Measurements from ENCODE around the gene CCDC157.
"Not testable (repeated sequence)": the region's sequence is repeated elsewhere in the genome, so short reads cannot be mapped to it uniquely, and the experiment has no call there.

CCDC157 gene

DNA sequence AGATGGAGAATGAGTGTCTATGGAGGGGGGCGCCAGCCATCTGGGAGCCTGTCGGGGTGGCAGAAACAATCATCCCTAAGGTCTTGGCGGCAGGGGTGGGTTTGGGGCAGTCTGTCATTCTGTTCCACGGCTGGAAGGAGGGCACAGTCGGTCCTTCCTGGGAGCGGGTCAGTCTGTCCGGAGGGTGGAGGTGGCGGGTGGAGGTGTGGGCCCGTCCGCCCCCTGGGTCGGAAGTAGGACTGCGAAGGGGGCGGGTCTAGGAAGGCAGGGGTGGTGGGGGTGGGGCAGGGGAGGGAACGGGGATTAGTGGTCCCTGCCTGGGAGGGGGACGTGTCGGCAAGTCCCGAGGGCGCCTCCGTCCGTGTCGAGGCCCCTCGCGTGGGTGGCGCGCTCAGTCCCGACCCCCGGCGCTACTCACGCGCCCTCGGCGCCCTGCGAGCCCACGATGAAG, 30.5 kb upstream of the CCDC157 start:
- DNase-seq = no peak

DNA sequence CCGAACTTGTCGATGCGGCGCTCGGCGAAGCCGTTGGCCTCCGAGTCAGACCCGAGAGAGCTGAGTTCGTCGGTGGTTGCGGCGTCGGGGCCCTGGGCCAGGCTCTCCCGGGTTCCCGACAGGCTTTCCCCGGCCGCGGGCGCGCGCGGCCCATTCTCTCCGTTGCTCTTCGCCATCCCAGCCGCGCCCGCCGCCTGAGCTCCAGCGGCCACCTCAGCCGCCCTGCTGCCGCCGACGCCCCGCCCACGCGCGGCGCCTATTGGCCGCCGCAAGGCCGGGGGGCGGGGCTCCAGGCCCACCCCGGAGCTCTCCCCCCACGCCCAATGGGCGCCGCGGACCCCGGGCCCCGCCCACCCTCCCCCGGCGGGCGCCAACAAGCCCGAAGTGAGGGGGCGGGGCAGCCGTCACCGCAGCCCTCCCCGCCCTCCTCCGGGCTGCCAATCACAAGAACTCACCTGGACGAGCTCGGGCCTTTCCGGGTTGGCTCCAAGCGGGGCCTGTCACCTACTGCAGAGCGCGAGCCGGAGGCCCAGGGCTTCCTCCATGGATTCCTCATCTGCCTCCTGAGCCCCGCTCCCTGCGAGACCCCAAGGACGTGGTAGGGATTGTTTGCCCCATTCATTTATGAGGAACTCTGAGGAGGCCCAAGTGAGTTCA, 30.0 kb upstream of the CCDC157 start, which contains the start of gene TBC1D10A:
Gene TBC1D10A, minus strand, starts transcription at position 236 of the 657 bp plus-strand sequence. Its CDS starts 60 bp downstream, at position 176.
- peak; percentile 94 for DNase-seq

- DNase-seq = no peak
These were observed 28.9 kb upstream of the CCDC157 start for GRCh38 chr22:30327864-30328345.

DNA sequence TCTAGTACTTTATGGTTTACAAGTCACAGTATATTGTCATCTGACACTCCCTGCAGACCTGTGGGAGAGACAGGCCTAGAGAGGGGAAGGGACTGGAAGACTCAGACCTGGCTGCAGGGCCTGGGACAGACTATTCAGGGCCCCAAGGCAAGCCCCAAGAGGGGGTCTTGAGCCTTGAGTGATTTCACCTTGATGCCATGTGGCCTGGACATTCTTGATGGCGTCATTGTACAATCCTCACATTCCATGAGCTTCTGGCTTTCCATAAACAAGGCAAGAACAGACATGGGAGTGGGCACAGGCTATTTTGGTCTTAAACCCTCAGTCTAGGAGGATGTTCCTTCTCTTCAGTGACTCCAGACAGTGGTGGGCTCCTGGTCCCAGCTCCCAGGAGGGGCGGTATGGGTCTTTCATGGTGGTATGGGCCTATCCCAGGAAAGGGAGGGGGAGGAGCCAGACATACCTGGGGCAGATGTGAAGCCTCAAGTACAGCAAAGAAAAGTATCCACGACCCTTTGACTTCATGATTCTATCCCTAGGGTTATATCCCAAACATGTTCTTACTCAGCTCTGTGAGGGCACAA, 28.2 kb upstream of the CCDC157 start:
- no peak for DNase-seq

GRCh38 chr22:30332551-30332950, 24.3 kb upstream of the CCDC157 start:
- no peak for DNase-seq

DNA sequence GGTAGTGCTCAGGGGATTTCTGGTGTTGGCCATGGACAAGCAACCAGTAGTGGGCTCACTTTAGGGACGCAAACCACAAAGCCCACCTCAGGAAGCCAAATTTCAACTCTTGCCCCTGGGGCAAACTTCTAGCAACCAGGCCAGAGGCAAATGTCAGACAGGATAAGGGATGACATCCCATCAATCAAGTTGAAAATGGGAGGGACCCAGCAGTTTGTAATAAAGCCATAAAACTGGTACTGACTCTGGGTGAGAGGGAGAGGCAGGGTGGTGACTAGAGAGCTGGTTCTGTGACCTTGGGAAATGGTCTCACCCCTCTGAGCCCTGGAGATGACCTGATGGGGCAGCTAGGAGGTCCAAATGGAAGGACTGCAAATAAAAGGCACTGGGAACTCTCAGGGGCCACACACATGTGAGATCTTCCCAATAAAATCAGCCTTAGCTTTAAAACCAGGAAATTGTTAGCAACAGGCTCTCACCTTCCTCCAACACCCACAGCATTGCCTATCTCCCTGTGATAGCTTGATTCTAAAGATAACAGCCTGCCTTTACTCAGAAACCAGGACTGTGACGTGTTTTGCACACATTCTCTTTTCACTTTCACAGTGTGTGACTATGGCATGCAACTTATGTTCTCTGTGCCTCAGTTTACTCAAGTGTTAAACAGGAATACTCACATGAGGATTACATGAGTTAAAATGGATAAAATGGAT, 23.7 kb upstream of the CCDC157 start:
- no peak for DNase-seq

GRCh38 chr22:30333707-30334087, 23.1 kb upstream of the CCDC157 start:
- peak; percentile 56 for DNase-seq

DNA sequence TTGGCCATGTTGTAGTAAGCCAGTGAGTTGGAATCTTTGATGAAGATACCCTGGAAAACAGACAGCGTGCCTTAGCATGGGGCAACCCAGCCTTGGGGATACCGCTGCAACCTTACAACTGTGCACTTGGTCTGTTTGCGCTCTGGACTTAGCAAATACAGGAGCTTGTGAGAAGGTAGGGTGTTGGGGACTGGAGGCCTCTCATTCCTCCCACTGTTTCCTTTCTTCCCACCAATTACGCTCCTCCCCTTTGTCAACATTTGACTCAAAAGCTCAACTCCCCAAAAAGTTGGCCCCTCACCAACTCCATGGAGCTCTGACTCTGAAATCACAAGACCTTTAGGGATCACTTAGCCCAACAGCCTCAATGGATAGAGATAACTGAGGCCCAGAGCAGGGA, 22.2 kb upstream of the CCDC157 start:
- no peak for DNase-seq

- DNase-seq = peak; percentile 14
These were observed 21.6 kb upstream of the CCDC157 start for GRCh38 chr22:30335236-30335635.

DNA sequence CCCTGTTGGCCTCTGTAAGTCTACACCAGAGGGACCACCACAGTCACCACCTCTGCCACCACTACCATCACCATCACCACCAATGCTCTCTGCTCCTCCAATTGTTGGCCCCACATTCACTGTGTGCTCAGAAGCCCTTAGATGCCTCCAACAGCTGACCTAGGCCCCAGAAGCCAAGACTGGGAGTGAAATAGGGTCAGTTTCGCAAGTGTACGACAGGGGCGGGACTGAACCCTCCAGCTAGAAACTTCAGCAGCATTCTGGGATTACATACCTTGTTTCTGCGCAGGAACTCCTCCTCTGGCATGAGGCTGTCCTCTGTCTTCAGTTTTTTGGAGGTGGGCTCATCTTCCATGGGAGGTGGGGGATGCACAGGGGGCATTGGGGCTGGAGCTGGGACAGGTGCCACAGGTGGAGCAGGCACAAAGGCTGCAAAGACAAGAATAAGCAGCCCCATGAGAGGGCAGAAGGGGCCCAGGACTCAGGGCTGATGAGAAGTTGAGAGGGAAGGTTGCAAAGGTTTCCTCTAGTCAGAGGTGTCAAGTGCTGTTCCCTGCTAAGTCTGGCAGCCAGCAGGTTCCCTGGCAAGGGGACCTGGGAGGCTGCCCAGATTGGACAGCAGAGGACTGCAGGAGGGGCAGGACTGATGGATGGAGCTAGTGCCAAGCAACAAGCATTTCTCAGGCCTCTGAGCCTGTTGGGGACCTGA, 19.9 kb upstream of the CCDC157 start:
- DNase-seq = no peak

DNA sequence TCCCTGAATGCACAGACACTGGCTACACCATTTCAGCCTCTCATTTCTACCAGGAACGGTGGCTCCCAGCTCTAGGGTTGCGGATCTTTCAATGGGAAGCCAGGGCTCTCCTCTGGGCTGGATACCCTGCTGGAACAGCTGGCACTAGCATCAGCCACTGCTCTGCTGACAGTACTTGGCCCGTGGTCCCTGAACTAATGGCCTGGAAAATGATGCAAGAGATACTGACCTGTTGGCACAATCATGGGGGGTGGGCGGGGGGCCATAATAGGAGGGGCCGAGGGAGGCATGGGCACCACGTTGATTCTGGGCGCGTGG, 19.4 kb upstream of the CCDC157 start:
- no peak for DNase-seq

DNA sequence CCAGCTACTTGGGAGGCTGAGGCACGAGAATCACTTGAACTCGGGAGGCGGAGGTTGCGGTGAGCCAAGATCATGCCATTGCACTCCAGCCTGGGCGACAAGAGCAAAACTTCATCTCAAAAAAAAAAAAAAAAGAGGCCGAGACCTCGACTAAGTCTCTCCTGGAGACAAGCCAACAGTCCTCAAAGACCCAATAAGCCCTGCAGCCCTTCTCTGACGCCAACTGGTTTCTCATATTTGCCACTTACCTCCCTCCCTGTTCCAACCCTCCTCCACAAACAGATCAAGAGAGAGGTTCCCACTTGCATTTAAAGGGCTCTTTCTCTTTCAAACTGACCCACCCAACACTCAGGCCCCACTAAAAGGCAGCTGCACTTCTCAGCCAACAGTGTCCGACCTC, 18.5 kb upstream of the CCDC157 start:
- not testable (repeated sequence) for DNase-seq

DNA sequence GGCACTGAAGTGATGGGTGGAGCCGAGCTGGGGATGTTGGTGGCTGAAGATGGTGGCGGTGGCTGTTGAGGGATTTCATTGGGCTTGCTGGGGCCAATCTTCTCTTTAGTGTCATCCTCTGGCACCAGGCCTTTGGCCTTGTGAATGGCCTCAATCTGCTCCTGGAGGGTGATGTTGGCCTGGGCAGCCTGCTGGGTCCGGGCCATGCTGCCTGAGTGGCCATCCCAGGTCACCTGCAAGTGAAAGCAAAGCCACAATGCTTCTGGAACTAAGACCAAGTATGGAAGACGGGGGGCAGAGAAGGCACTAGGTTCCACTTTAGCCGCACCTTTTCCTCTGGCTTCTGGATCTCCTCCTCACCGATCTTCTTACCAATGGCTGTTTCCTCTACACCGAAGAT, 18.0 kb upstream of the CCDC157 start:
- no peak for DNase-seq

- no peak for DNase-seq
These were observed 15.7 kb upstream of the CCDC157 start for GRCh38 chr22:30340911-30341685.

DNA sequence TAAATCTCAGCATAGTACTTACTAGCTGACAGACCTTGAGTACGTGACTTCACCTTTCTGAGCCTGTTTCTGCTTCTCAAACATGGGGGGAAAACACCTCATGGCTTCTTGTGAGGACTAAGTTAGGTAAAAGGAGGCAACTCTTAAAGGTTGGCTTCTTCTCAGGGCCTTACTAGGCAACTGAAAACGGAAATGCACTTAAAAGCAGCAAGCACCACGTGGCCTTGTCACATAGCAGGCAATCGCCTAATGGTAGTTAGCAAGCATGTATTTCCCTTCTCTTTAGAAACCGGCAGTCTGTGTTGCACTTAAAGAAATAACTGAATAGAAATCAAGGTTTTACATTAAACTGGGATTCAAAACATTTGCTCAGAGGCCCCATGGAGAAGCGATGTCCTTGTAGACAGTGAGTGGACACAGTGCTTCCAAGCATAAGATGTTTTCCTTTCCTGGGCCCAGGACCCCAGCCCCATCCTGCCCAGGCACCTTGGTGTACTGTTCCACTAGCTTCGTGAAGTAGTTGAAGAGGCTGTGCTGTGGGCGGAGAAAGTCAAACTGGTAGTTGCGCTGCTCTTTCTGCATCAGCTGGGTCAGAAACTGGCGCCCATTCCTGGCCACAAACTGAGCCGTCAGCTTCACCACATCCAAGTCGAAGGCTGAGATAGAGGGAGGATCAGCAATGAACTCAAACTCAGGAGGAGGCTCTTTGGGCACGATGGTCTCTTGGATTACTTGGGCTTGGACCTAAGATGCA, 12.2 kb upstream of the CCDC157 start:
- peak; percentile 70 for DNase-seq

DNA sequence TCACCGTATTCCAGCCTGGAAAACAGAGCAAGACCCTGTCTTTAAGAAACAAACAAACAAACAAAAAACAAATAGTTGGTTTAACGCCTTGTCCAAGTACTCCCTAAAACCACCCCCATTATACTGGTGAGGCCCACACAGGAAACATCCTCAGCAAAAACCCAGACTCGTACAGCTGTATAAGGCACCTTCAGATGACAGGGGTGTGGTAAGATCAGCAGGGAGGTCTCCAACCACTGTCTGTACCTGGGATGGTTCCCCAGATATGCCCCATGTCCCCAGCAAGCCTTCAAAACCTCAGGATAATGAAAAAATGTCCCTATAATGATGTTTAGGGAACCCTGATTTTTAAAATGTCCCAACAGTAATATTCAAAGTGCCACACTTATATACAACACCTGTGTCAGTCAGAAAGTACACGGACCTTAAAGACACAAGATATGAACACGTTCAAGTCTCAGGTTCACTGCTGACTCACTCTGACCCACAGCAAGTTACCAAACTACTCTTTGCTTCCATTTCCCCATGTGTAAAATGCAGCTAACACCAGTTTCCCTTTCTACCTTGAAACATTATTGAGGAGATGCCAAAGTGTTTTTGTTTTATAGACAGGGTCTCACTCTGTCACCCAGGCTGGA, 9.4 kb upstream of the CCDC157 start:
- peak; percentile 20 for DNase-seq

- peak; percentile 25 for DNase-seq
These were observed 8.4 kb upstream of the CCDC157 start for GRCh38 chr22:30348404-30348803.

GRCh38 chr22:30348809-30349208, 8.0 kb upstream of the CCDC157 start:
- no peak for DNase-seq

GRCh38 chr22:30351226-30351625, 5.6 kb upstream of the CCDC157 start:
- no peak for DNase-seq

DNA sequence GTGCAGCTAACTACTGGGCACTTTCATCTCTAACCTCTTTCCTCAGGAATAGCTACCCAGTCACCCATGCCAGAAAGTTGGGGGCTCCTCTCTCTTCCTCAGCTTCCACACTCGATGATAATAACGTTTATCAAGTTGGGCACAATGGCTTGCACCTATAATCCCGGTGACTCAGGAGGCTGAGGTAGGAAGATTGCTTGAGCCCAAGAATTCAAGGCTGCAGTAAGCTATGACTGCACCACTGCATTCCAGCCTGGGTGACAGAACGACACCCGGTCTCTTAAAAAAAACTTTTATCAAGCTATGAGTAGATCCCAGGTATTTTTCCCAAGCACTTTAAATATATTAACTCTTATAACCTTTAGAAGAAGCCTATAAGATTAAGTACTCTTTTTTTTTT, 2.2 kb upstream of the CCDC157 start:
- DNase-seq = no peak

DNA sequence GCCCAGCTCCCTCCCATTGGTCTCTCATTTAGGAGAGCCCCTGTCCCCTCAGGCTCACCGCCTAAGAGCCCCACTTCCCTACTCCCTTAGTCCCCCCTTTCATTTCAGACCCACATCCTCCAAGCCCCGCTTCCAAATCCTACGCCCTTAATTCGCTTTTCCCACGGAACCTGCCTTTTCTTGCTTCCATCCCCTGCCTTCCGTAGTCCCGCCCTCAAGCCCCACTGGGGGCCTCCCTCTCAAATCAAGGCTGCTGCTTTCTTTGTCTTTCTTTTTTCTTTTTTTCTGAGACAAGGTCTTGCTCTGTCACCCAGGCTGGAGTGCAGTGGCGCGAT, 396 bp downstream of the CCDC157 start:
- no peak for DNase-seq

Measured in activated CD4-positive, alpha-beta T cell treated with anti-CD3 and anti-CD28 coated beads for 48 hours (primary cell).